ENCODE results near the gene FAM83C. TPM values are rescaled to one million over a fixed set of nuclear protein-coding genes. Genes with fewer than 3 reads are reported as not detected.
"Not testable (repeated sequence)": the region's sequence is repeated elsewhere in the genome, so short reads cannot be mapped to it uniquely, and the experiment has no call there.

The FAM83C gene
- polyA plus RNA-seq, 1 donor = not detected

DNA sequence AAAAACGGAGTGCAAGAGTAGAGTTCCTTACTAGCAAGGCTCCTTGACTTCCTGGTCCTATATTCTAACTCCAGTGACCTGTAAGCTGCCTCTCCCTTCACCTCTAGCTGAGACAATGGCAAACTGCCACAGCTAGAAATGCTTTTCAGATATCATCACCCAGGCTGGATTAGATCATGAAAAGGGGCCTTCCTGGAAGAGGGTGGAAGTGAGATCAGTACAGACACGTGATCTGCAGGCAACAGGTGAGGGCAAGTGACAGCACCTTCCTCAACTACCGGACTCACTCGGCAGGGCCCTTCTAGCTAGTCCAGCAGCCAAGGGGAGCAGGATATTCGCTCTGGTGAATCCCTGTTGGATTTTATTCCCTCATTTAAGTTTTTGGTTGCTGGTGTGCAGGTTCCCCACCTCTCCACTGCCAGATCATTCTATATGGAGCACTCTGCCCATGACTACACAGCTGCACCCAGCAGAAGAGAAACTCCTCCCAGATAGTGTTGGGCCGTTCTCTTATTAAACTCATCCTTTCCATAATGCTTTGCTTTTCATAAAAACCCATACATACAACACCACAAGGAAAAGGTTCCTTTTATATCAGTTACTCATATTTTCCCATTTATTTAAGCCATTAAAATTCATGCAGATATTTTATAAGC lies 26.4 kb upstream of the FAM83C start:
- no peak for DNase-seq (ENCODE audit: low read depth)

DNA sequence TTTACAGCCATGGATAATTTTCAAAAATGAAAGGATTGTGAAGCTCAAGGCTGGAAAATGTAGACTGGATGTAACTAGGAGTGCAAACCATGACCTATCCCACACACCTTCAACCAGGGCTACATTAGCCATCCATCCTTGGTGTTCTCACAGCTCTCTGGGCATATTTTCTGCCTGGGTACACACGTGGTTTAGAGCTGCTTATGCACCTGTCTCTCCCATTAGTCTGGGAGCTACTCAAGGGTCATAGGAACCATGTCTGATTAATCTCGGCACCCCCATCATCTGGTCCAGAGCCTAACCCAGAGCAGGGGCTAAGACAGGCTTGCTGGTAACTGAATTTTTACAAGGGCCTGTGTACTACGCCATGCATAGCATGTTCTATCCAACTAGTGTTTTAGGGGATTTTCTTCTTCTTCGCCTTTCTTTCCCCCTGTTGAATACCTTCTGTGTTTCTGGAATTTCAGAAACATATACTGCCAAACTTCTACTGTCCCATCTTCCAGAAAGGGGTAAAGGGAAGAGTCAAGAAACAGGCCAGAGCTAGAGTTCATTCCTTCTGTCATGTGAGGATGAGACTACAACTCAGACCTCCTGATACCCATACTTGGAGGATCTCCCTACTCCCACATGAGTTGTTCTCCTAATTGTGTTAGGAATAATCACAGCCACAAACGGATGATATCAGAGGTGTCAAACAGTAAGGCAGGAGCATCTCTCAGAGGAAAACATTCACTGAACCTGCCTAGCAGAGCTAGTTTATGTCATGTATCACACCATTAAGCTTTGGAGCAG lies 25.4 kb upstream of the FAM83C start:
- DNase-seq (ENCODE audit: low read depth) = no peak

DNA sequence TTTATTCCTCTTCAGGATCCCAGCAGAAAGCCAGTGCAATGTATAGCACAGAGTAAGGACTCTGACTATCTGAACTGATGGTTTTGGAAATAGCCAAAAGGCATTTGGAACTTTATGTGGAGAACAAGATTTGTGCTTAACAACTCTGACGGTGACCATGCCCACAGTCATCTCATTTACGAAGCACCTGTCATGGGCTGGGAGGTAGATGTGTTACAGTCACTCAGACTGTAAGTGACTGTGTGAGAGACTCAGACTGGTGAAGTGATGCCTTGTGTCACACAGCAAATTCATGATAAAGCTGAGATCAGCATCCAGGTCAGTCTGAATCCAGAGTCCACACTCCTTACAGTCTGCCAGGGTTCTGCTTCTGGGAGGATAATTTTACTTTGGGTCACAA lies 23.9 kb upstream of the FAM83C start:
- DNase-seq (ENCODE audit: low read depth) = no peak

DNA sequence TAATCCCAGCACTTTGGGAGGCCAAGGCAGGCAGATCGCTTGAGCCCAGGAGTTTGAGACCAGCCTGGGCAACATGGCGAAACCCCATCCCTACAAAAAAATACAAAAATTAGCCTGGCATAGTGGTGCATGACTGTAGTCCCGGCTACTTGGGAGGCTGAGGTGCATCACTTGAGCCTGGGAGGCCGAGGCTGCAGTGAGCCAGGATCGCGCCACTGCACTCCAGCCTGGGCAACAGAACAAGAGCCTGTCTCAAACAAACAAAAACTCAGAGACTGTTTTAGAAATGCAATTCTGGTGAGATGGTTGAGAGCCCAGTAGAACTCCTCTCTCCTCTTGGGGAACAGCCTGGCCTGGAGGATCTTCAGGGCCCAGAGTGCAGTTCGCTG lies 23.4 kb upstream of the FAM83C start:
- DNase-seq (ENCODE audit: low read depth) = not testable (repeated sequence)

DNA sequence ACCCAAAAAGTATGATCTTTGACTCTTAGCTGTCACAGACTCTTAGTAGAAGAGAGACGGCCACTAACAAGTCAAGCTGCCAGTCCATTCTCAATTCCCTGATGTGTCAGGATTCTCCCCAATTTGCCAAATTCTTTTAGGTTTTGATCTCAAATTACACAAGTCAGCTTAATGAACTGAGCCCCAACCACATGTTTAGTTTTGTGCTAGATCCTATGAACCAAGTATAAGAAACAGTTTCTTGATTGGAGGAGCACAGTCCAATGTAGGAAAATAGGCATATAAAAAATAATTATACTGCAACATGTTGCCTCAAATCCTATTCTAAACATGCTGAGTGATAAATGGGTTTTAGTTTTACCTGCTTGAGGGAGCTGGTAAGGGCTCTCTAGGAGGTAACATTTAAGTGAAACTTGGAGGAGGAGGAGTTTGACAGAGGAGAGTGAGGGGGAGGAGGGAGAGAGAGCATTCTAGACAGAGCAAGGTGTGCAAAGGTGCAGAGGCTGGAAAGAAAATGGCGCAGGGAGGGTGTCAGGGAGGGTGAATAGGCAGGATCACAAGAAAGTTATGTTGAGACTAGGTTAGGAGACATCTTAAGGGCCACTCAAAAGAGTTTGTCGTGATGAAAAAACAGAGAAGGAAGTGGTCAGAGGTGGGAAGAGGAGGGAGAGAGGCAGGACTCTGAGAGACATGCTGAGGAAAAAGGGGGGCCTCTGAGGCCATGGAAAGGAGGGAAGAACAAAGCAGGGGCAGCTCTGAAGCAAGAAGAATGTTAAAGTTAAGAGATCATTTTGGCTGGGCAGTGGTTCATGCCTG lies 22.8 kb upstream of the FAM83C start:
- no peak for DNase-seq (ENCODE audit: low read depth)

DNA sequence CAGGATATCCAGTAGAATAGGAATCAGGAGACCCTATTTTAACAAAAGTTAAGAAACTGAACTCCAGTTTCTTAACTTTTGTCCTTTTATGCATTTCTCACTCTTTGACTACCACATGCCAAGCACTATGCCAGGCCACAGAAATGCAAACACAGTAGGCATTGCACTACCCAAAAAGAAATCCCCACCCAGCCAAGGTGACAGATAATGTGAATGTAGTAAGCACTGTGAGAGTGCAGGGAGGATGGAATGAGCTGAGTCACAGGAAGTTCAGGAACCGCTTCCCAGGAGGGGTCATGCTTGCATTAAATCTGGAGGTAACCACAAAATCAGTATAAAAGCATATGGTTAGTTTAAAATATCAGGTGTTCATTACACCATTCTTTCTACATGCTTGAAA lies 20.1 kb upstream of the FAM83C start:
- DNase-seq (ENCODE audit: low read depth) = no peak

DNA sequence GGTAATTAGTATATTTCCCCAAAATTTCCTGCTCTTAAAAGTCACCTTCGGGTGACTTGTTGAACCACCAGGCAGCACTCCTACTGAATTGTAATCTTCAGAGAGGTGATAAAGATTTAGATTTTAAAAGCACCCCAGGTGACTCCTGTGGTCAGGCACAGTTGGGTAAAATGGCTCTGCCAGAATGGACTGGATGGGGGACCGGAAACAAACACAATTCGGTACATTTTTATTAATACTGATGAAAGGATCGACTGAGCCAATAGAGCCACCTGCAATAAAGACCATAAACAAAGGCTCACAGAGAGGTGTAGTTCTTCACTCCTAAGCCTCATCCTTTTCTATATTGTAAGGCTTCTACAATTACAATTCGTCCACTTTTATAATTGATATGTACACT lies 19.6 kb upstream of the FAM83C start:
- DNase-seq (ENCODE audit: low read depth) = no peak

DNA sequence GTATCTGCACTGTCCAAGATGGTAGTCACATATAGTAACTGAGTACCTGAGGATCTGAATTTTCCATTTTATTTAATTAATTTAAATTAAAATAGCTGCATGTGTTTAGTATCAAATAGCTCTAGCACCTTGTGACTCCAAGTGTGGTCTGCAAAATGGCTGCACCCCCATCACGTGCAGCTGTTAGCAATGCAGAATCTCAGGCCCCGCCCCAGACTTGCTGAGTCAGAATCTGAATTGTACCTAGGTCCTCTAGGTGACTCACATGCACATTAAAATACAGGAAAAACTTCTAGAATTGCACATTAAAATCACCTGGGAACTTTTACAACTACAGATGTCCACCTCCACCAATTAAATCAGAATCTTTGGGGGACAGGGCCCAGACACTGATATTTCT lies 19.2 kb upstream of the FAM83C start:
- no peak for DNase-seq (ENCODE audit: low read depth)

DNA sequence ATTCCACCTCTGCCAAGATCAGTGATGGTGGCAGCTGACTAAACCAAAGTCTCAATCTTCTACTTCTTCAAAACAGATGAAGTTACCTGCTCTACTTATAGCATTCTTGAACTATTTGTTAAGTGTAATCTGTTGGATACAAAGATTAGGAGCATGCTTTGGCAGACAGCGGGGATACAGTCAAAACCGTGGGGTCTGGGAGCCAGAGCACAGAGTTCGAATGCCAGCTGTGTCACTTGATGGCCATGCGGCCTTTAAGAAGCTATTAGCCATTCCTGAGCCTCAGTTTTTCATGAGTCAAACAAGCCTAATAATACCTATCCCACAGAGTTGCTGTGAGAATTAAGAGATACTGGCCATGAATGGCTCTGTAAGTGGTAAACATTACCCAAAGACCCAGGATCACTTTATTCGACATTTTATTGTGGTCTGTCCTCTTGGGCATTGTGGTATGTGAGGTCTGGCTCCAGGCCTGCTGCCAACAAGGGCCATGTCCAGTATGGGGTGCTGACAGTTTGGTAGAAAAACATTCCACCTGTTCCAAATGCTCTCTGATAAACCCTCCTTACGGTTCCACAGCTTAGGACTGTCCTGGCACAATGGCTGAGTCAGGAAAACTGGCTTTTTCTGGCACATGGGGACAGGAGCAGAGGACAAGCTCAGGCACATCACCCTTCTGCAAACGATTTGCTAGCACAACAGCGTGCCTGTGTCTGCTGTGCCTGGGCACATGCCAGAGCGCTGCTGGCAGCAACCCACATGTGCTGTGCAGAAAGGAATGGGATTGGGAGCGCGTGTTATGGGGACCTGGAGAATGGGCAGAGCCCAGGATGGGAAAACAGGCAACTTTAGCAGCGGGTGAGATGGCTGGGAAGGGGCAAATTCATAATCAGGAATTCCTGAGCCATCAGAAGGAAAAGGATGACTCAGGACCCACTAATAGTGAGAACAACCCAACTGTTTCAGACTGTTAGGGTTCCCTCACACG lies 15.7 kb upstream of the FAM83C start:
- no peak for DNase-seq (ENCODE audit: low read depth)

DNA sequence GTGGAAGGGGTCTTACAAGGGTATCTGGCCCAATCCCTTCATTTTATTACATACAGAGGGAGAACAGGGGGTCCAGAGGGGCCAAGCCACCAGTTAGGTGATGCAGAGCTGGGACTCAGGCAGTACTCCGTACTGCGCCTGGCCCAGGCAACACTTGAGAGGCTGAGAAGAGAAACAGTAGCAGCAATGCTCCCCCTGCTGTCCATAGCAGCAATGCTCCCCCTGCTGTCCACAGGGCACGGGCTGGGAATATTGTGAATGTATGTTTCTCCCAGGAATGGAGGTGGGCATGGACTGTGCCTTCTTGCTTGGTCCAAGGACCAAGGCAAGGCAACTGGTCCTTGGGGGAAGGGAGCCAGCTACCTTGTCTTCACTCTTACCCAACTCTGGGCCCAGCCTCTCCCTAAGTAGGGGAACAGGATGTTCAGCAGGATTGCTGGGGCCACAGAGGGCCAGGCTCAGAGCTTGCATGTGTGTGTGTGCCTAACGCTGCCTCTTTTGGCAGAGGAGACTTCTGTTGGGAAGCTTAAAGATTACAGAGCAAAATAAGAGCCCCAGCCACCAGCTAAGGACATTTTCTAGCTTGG lies 14.8 kb upstream of the FAM83C start:
- no peak for DNase-seq (ENCODE audit: low read depth)

DNA sequence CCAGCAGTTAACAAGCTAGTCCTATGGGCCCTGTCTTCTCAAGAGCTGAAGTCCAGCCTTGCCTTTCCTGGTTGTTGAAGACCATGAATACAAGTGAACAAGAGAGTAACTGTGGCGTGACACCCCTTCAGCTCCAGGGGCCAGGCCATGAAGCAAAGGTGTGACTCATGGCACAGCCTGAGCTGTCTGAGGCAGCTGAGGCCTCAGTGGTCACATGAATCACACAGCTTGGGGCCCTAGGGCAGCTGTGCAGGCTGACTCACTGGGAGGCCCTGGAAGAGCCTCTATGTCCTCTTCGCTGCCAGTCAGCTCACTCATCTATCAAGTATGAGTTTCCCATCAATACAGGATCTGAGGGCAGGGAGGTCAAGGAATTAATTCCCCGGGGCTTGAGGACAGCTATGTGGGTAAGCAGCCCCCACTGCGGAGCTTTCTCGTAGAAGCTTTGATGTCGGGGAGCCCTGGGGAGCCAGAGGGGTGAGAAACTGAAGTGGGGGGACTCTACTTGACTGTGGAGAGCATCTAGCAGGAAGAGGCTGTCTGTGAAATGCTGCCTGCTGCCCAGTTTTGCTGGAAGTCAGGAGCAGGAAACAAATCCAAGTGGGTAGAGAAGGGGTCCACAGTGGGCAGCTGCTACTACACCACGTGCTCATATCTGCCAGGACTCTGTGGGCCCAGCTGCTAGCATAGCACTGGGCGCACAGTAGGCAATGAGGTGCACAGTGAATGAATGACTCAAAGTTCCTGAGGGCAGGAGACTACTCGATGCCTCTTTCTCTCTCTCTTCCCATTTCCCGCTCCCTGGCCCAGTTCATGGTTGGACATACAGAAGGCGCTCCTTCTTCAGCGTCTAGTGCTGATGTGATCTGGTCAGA lies 13.7 kb upstream of the FAM83C start:
- DNase-seq (ENCODE audit: low read depth) = no peak

DNA sequence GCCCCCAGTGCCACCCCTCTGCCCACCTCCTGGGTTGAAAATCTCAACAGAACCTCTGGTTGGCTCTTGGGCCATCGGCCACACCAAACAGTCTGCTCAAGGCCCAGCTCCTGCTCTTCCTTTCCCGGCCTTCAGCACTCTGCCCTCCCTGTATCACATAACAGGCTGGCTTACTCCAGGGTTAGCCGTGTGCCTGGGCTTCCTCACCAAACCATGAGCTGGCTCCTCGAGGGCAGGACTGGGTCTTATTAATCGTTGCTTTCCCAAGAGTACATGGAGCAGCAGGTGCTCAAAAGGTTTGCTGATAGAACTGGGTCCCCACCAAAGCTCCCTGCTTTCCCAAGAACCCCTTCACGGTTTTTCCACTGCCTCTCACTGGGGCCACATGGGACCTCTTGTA lies 12.7 kb upstream of the FAM83C start:
- DNase-seq (ENCODE audit: low read depth) = no peak

DNA sequence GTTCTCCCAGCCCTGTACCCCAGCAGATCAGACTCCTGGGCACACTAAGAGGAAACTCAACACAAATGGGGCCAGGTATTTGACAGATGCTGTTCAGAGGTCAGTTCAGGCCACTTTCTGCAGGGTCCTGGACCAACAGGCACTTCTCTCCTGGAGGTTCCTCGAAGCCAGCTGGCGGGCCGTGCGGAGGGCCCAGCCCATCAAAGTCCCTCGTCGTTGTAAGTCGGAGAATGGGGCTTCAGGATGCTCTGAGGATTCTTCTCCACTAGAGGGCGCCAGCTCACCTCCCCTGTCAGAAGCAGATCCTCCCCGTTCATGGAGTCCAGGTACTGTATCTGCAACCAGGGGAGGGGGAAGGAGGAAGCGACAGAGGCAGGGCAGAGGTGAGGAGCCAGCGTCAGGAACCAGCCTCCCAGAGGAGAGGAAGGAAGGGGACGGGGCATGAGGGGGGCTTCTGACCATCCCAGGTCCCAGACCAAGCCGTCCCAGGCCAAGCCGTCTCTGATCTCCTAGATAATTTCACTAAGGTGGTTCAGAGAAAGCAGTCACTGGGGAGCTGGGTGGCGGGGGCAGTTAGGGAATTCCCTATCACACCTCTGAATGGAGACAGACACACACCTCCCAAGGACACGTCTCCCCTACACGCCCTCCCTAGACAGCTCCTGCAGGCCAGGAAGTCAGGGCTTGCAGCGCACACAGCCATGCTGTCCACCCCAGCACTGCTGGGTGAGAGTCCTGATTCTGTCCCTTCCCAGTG lies 11.7 kb upstream of the FAM83C start:
- DNase-seq (ENCODE audit: low read depth) = peak; percentile 52

DNA sequence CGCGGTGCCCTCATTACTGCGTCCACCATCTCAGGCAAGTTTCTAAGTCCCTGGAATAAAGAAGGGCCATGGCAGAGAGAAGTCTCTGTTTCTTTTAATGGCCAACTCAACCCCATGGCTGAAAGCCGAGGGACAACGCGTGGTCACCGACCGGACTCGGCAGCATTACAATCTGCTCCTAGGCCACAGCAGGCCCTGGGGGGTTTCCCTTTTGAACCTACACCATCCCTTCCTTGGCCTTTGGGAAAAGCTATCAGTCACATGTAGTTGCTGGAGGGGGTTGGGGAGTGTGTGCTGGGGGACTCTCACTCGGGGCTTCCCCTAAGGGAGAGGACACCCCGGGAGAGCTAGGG lies 11.1 kb upstream of the FAM83C start:
- DNase-seq (ENCODE audit: low read depth) = no peak

DNA sequence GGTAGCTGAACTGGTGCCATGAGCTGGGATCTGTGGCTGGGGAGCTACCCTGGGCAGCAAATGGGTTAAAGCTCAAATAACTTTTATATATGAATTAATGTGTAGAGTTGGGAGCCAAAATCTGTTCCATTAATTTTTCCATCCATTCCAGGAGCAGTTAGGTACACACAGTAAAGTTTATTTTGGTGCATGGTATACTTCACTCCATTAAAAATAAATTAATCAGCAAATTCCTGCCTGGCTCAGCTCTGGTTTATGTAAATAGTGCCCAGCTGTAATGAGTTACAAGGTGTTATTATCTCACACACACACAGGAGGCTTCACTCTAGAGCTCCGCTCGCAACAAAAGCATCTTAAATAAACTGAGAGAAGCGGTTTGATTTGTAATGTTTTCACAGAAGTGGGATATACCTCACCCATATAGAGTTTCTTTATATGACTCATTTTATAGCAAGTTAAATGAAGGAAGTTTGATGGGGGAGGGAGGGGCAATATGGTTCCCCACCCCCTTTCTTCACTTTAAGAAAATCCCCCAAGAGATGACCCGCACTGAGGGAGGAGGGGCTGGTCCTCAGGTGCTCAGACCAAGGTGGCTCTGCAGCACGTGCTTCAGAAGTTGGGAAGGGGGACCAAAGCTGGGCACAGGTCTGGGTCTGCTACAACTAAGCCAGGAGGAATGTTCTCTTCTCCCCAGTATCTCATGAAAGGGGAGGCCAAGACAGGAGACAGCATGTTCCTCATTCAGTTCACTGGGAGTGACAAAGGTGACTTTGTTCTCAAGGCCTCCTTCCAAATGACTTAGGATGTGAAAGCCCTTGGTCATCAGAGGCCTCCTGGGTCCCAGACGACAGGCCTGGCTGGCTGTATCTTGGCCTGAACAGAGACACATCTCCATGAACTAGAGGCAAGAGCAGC lies 10.5 kb upstream of the FAM83C start:
- DNase-seq (ENCODE audit: low read depth) = no peak

DNA sequence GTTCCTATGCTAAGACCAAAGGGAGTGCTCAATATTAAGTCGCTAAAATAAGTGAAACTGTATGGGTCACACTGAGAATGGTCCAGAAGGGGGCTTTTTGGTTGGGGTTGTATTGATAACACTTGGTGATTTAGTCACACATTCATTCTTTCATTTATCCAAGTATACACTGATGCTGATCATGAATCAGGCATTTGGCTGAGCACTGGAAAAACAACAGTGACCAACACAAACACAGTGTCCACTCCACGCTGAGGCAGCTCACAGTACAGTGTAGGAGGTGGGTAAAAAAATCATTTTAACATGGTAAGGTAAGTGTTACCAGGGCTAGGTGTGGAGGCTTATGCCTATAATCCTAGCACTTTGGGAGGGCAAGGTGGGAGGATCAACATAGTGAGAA lies 9.2 kb upstream of the FAM83C start:
- DNase-seq (ENCODE audit: low read depth) = no peak

DNA sequence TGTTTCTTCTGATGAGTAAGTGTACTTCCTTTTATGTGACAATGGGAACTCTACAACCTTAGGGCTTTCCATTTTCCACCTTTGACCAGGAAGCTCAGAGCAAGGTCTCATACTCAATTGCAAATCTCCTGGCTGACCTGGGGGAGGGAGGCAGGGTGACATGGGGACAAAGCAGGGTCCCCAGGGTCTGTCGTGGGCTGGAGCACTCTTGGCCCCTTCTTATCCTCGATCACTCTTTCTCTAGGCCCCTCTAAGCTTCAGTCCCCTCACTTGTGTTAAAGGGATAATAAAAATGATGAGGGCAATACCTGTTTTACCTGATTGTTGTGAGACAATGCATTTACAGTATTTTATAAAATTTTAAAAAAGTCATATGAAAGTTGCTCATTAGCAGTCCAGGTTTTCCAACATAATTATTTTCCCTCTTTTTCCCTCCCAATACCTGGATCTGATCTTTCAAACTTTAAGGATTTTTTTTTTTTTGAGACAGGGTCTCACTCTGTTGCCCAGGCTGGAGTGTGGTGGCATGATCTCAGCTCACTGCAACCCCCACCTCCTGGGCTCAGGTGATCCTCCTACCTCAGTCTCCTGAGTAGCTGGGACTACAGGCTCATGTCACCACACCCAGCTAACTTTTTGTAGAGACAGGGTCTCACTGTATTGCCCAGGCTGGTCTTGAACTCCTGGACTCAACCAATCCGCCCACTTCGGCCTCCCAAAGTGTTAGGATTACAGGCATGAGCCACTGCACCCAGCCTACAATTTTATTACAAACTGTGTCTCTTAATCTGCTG lies 8.4 kb upstream of the FAM83C start:
- DNase-seq (ENCODE audit: low read depth) = no peak

DNA sequence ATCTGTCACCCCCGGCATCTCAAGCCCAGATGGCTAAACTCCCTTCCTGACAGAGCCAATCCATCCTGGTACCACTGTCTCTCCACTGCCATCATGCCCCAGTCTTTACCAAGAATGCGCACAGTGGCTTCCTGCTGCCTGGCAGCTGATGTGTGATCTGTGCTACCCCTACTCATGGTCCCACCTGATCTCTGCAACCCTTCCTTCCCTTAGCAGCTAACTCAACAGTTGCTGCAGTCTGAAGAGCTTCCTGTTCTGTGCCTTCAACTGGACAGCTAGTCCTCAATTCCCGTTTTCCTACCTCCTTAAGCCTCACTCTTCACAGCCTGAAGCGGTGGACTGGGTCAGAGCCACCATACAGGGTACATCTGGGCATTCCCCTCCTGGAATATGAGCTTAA lies 7.6 kb upstream of the FAM83C start:
- no peak for DNase-seq (ENCODE audit: low read depth)

Measured in forelimb muscle (tissue), 1 donor.